HG03342 (cell line): ENCODE results near the gene ASH1L.
"Not testable (repeated sequence)": the region's sequence is repeated elsewhere in the genome, so short reads cannot be mapped to it uniquely, and the experiment has no call there.

Source experiments
- ATAC-seq: cut with Tn5 transposase; IDR thresholded peaks from one replicate; pipeline ENCODE4 v1.9.1; 2021; ENCODE audit warnings: mild to moderate bottlenecking, moderate library complexity; ENCODE audit not compliant: unreplicated experiment

The ASH1L gene

DNA sequence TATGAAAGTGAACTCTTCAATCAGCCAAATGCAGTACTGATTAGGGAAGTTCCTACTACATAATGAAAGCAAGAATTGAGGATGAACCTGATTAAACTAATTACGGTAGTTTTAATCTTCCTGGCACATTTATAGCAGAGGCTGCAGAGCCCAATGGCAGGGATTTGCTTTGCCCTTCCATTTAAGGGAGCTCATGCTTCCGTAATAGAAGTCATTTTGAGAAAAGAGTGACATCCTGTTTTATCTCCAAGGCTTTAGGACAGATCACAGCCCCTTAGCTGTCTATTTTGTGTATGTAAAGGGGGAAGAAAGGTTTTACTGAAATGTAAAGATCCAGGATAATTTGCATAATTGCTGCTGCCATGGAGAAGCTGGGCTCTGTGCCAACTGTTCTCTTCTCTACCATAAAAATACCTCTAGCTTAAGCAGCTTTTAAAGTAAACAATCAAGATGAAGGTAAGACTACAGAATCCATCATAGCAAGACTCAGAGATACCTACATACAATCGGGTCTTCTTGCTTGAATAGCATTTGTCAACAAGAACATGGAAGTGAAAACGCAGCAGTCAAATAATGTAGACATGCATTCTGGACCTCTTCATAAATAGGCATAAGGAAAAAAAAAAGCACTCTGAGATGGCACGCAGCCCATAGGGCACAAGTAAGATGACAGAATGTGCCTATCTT lies 62.5 kb downstream of the ASH1L start:
- ATAC-seq, result no peak

- no peak for ATAC-seq
Measured at GRCh38 chr1:155499263-155499662, 63.3 kb downstream of the ASH1L start.

DNA sequence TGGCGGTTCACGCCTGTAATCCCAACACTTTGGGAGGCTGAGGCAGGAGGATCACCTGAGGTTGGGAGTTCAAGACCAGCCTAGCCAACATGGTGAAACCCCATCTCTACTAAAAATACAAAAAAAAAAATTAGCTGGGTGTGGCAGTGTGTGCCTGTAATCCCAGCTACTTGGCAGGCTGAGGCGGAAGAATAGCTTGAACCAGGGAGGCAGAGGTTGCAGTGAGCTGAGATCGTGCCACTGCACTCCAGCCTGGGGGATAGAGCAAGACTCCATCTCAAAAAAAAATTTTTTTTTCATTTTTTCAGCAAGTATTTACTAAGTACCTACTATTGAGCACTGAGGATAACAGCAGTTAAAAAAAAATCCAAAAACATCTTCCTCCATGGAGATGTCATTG lies 69.0 kb downstream of the ASH1L start:
- not testable (repeated sequence) for ATAC-seq

DNA sequence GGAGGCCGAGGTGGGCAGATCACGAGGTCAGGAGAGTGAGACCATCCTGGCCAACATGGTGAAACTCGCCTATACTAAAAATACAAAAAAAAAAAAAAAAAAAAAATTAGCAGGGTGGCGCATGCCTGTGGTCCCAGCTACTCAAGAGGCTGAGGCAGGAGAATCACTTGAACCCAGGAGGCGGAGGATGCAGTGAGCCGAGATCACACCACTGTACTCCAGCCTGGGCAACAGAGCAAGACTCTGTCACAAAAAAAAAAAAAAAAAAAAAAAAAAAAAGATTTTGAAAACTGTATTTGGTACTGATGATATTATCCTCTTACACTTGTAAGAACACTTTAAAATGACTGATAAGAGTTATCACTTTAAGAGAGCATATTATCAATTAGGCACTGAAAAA lies 74.2 kb downstream of the ASH1L start:
- not testable (repeated sequence) for ATAC-seq

GRCh38 chr1:155487541-155487940 lies 75.1 kb downstream of the ASH1L start:
- ATAC-seq, result no peak

DNA sequence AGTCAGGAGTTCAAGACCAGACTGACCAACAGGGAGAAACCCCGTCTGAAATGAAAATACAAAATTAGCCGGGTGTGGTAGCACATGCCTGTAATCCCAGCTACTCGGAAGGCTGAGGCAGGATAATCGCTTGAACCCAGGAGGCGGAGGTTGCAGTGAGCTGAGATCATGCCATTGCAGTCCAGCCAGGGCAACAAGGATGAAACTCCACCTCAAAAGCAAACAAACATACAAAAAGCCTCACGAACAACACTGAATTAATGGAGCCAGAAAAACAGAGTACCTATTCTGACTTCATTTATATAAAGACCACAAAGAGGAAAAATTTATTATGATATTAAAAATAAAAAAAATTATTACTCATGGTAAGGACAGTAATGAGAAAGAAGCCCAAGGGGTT lies 75.7 kb downstream of the ASH1L start:
- ATAC-seq, result not testable (repeated sequence)

- ATAC-seq, result no peak
Measured at GRCh38 chr1:155485945-155486344, 76.7 kb downstream of the ASH1L start.

DNA sequence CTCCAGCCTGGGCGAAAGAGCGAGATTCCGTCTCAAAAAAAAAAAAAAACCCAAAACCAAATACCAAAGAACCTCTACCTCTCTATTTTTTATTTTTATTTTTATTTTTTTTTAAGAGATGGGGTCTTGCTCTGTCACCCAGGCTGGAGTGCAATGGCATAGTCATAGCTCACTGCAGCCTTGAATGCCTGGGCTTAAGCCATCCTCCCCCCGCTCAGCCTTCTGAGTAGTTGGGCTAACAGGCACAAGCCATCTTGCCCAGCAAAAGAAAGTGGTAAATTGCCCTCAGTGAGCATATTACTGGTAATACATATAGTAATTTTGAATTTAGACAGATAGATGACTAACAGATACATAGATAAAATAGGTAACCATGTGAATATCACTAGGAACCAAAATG lies 77.4 kb downstream of the ASH1L start:
- ATAC-seq, result no peak

- no peak for ATAC-seq
Measured at GRCh38 chr1:155481741-155482241, 80.8 kb downstream of the ASH1L start.

DNA sequence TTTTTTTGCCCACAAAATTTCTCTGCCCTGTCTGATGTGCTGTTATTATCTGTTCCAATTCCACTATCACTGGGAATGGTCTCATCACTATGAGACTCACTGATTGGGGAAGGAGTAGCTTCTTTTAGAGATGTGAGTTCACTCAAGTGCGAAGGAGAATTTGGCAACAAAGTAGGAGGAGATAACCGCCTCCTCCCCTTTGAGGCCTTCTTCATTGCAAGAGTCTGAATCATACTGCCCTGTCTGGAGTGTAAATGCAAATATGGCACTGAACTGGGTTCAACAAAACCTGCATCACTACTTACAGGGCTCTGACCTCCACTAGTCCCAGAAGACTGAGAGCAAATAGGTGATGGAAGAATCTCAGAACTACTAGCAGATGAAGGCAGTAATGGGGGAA lies 83.4 kb downstream of the ASH1L start:
- ATAC-seq, result no peak

GRCh38 chr1:155478270-155478852 lies 84.2 kb downstream of the ASH1L start:
- no peak for ATAC-seq

- ATAC-seq, result no peak
Measured at GRCh38 chr1:155474146-155474545, 88.5 kb downstream of the ASH1L start.

DNA sequence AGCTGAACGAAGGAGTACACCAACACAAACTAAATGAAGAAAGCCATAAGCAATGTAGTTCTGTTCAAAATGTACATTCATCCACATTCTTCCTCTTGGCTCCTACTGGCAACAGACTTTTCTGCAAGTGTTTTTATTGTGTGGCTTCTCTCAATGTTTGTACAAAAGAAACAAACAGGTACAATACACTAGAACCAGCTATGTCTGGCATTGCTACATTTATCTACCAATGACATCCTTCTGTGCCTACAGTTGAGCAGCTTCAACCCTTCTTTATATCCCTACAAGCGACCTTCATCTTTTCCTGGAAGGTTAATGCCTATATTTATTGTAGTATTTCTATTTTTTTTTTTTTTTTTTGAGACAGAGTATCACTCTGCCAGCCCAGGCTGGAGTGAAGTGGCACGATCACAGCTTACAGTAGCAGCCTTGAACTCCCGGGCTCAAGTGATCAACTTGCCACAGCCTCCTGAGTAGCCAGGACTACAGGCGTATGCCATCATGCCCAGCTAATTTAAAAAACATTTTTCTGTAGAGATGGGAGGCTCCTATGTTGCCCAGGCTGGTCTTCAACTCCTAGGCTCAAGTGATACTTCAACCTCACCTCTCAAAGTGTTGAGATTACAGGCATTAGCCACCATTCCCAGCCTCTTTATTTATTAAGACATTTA lies 89.3 kb downstream of the ASH1L start:
- ATAC-seq, result no peak

DNA sequence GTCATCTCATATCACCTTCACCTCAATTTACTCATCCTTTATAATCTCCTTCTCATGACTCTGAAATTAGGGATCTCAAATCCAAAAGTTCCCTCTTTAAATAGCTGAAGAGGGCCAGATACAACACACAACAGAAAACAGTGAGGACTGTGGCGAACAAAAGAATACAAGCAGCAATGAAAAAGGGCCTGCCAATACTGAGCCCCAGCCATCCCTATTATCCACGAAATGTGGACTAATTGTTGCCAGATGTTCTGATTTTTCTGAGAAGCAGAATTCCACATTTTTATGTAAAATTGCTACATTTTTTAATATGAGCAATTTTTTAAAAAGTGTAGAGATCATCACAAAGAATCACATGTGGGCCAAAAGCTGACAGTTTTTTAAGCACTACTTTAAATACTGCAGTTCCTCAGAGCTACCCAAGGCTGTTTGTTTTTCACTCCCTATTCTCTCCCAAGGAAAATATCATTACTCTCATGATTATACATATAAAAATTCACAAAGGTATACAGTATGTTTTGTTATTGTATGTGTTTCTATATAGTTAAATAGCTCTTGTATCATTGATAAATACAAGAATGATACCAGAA lies 90.0 kb downstream of the ASH1L start:
- no peak for ATAC-seq

DNA sequence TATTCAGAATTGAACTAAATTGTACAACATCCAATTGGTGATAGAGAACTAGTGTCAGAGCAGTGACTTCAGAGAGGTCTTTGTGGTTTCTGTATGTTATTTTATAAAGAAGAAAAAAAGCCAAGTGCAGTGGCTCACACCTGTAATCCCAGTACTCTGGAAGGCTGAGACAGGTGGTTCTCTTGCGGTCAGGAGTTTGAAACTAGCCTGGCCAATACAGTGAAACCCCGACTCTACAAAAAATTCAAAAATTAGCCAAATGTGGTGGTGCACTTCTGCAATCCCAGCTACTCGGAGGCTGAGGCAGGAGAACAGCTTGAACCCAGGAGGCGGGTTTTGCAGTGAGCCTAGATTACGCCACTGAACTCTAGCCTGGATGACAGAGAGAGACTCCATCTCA lies 90.7 kb downstream of the ASH1L start:
- no peak for ATAC-seq

DNA sequence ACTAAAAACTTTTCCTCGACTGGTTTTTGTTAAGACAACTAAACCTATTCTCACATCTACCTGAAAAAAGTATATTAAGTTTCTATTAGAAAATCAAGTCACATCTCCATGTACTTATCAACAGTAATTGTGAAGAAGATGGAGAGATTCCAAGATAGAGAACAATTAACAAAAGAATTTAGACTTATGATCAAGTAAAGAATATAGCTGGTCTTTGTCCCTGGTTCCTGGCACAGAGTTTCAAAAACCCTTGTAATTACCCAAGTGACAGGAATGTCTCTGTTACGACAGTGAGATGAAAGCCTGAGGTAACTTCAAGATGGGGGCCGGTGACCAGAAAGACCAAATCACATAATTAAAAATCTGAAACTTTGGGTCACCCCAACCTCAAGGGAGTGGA lies 91.6 kb downstream of the ASH1L start:
- no peak for ATAC-seq

- no peak for ATAC-seq
Measured at GRCh38 chr1:155466996-155467395, 95.6 kb downstream of the ASH1L start.

- ATAC-seq, result no peak
Measured at GRCh38 chr1:155466617-155466972, 96.0 kb downstream of the ASH1L start.

GRCh38 chr1:155463865-155464650 lies 98.5 kb downstream of the ASH1L start:
- no peak for ATAC-seq

- ATAC-seq, result no peak
Measured at GRCh38 chr1:155458111-155458510, 104.5 kb downstream of the ASH1L start.

DNA sequence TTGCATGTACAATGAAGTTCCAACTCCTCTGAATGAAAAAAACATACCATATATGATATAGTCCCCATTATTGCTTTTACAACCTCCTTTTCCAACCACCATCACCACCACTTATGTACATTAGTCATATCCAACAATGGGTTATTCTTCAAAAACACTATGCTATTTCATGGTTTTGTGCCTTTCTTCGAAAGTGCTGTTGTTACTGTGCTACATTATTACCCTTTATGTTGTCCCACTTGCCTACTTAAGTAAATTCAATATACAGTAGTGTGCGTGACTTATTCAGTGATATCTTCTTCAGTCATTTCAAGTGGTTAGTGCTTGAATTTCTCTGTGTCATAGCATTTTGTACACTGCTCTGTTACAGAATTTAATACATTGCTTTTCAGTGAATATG lies 105.3 kb downstream of the ASH1L start:
- ATAC-seq, result no peak
